ENCODE results near the gene PAX8. TPM values are rescaled to one million over a fixed set of nuclear protein-coding genes. Genes with fewer than 3 reads are reported as not detected.

The PAX8 gene
- total and polyA plus RNA-seq, 2 of the 13 experiments (the other 11 are each of a cell fraction or from before 2014, with no cell fraction given), result 1.5 to 8.8 TPM

DNA sequence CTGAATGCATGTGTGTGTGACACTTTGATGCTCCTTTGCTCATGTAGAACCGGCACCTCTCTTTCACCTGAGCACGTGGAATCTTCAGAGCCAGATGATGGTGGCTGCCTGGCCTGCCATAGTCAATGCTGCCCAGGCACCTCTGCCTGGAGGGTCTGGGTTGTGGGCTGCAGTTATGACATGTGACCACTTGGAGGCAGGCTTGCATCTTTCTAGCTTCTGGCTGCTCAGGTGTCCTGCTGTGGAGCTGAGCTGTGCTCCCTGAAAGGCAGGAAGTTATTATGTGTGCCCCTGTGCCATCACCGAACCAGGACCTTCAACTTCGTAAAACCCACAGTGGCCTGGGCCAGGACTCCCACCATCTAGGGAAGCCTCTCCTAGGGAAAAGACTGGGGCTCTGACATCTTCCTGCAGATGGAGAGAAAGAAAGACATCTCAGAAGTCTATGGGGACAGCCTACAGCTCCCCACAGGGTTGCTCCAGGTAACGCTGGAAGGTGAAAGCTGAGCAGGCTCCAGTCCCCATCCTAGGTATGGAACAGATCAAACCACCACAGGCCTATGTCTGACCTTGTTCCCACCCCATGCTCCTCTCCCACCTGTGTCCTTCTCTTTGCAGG is 74.7 kb downstream of the PAX8 start (continued):
- peak; percentile 32; the same call in 1 of the 2 replicates for TF ChIP-seq ARNTL (CRISPR knock-in tag; IDR thresholded peaks at IDR 0.05)
- TF ChIP-seq NFE2 (CRISPR knock-in tag; IDR thresholded peaks at IDR 0.05), result no peak
- TF ChIP-seq, protein P1, sequence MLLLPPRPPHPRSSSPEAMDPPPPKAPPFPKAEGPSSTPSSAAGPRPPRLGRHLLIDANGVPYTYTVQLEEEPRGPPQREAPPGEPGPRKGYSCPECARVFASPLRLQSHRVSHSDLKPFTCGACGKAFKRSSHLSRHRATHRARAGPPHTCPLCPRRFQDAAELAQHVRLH (CRISPR knock-in tag; IDR thresholded peaks at IDR 0.05; ENCODE audit: borderline replicate concordance, low read depth), result peak; percentile 37; the same call in 1 of the 2 replicates
- TF ChIP-seq, protein P2, sequence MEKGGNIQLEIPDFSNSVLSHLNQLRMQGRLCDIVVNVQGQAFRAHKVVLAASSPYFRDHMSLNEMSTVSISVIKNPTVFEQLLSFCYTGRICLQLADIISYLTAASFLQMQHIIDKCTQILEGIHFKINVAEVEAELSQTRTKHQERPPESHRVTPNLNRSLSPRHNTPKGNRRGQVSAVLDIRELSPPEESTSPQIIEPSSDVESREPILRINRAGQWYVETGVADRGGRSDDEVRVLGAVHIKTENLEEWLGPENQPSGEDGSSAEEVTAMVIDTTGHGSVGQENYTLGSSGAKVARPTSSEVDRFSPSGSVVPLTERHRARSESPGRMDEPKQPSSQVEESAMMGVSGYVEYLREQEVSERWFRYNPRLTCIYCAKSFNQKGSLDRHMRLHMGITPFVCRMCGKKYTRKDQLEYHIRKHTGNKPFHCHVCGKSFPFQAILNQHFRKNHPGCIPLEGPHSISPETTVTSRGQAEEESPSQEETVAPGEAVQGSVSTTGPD (CRISPR knock-in tag; IDR thresholded peaks at IDR 0.05), result no peak
- TF ChIP-seq FOSL2 (CRISPR knock-in tag; IDR thresholded peaks at IDR 0.05), result peak; percentile 55
- 0 out of 2 replicates have a peak, but pooled peaks have one; percentile 54 for TF ChIP-seq ZNF335 (CRISPR knock-in tag; IDR thresholded peaks at IDR 0.05)
- peak; percentile 47; the same call in 1 of the 2 replicates for TF ChIP-seq PAWR (CRISPR knock-in tag; IDR thresholded peaks at IDR 0.05; ENCODE audit: borderline replicate concordance)
- TF ChIP-seq ZNF615 (CRISPR knock-in tag; IDR thresholded peaks at IDR 0.05; ENCODE audit: borderline replicate concordance), result no peak
- TF ChIP-seq HOXD1 (CRISPR knock-in tag; IDR thresholded peaks at IDR 0.05), result no peak
- TF ChIP-seq ZNF567 (CRISPR knock-in tag; IDR thresholded peaks at IDR 0.05; ENCODE audit: borderline replicate concordance), result peak; percentile 77; the same call in 1 of the 2 replicates
- TF ChIP-seq, protein P3, sequence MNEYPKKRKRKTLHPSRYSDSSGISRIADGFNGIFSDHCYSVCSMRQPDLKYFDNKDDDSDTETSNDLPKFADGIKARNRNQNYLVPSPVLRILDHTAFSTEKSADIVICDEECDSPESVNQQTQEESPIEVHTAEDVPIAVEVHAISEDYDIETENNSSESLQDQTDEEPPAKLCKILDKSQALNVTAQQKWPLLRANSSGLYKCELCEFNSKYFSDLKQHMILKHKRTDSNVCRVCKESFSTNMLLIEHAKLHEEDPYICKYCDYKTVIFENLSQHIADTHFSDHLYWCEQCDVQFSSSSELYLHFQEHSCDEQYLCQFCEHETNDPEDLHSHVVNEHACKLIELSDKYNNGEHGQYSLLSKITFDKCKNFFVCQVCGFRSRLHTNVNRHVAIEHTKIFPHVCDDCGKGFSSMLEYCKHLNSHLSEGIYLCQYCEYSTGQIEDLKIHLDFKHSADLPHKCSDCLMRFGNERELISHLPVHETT (CRISPR knock-in tag; conservative IDR thresholded peaks at IDR 0.05), result 0 out of 2 replicates have a peak, but pooled peaks have one; percentile 42
- TF ChIP-seq ZNF431 (CRISPR knock-in tag; IDR thresholded peaks at IDR 0.05; ENCODE audit: borderline replicate concordance, low read depth), result peak; percentile 61; the same call in 1 of the 2 replicates
- peak; percentile 83; the same call in 1 of the 2 replicates for TF ChIP-seq ZSCAN9 (CRISPR knock-in tag; IDR thresholded peaks at IDR 0.05; ENCODE audit: borderline replicate concordance)
- TF ChIP-seq AHR (CRISPR knock-in tag; IDR thresholded peaks at IDR 0.05), result 0 out of 2 replicates have a peak, but pooled peaks have one; percentile 58
- TF ChIP-seq, protein P4, sequence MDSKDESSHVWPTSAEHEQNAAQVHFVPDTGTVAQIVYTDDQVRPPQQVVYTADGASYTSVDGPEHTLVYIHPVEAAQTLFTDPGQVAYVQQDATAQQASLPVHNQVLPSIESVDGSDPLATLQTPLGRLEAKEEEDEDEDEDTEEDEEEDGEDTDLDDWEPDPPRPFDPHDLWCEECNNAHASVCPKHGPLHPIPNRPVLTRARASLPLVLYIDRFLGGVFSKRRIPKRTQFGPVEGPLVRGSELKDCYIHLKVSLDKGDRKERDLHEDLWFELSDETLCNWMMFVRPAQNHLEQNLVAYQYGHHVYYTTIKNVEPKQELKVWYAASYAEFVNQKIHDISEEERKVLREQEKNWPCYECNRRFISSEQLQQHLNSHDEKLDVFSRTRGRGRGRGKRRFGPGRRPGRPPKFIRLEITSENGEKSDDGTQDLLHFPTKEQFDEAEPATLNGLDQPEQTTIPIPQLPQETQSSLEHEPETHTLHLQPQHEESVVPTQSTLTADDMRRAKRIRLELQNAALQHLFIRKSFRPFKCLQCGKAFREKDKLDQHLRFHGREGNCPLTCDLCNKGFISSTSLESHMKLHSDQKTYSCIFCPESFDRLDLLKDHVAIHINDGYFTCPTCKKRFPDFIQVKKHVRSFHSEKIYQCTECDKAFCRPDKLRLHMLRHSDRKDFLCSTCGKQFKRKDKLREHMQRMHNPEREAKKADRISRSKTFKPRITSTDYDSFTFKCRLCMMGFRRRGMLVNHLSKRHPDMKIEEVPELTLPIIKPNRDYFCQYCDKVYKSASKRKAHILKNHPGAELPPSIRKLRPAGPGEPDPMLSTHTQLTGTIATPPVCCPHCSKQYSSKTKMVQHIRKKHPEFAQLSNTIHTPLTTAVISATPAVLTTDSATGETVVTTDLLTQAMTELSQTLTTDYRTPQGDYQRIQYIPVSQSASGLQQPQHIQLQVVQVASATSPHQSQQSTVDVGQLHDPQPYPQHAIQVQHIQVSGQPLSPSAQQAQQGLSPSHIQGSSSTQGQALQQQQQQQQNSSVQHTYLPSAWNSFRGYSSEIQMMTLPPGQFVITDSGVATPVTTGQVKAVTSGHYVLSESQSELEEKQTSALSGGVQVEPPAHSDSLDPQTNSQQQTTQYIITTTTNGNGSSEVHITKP (CRISPR knock-in tag; IDR thresholded peaks at IDR 0.05; ENCODE audit: low read depth), result peak; percentile 47; the same call in 1 of the 2 replicates
- no peak for TF ChIP-seq ZNF777 (CRISPR knock-in tag; IDR thresholded peaks at IDR 0.05)
- TF ChIP-seq ERF (CRISPR knock-in tag; IDR thresholded peaks at IDR 0.05), result peak; percentile 73
- peak; percentile 38; the same call in 1 of the 3 replicates for TF ChIP-seq MXI1 (IDR thresholded peaks at IDR 0.05; ENCODE audit: borderline replicate concordance, low read depth, low read length)
- TF ChIP-seq ZNF326 (CRISPR knock-in tag; IDR thresholded peaks at IDR 0.05; ENCODE audit: borderline replicate concordance), result peak; percentile 50; the same call in 1 of the 2 replicates
- TF ChIP-seq, protein P5, sequence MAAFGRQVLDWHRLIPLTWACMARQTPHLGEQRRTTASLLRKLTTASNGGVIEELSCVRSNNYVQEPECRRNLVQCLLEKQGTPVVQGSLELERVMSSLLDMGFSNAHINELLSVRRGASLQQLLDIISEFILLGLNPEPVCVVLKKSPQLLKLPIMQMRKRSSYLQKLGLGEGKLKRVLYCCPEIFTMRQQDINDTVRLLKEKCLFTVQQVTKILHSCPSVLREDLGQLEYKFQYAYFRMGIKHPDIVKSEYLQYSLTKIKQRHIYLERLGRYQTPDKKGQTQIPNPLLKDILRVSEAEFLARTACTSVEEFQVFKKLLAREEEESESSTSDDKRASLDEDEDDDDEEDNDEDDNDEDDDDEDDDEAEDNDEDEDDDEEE (CRISPR knock-in tag; IDR thresholded peaks at IDR 0.05), result 0 out of 2 replicates have a peak, but pooled peaks have one; percentile 56
- peak; percentile 36 for TF ChIP-seq GABPB1 (CRISPR knock-in tag; IDR thresholded peaks at IDR 0.05)
- TF ChIP-seq RAD21 (CRISPR knock-in tag; IDR thresholded peaks at IDR 0.05), result peak; percentile 98
- 0 out of 2 replicates have a peak, but pooled peaks have one; percentile 21 for TF ChIP-seq RARA (CRISPR knock-in tag; IDR thresholded peaks at IDR 0.05)
